ENCODE measurements around the gene GALNT14. TPM values are rescaled to one million over a fixed set of nuclear protein-coding genes. Genes with fewer than 3 reads are reported as not detected.

GALNT14 gene
- total RNA-seq, 4 donors from 2014 or later = 1.00 TPM; not detected in 3

- intact Hi-C loops (cut with DNase I; ENCODE audit: low total_unique reads) = no loop called here
- WGBS, 2 donors (ENCODE audit: low coverage in 1 of 2) = 35 to 42% methylated on average over 2 to 6 of the region's 6 CpGs
- no peak overlapping the region for H3K27ac ChIP-seq
- in situ Hi-C loops (cut with MboI; ENCODE audit: low pct_ligation_motif_present in 1 of 4, low pct_unique_long_range_greater_than_20kb in 1 of 4, low sequenced_read_pairs in 3 of 4) = no loop called here
- H3K9me3 ChIP-seq = peaks cover 0 to 7% of the 10 kb centered on the region in 2 donors
- H3K4me3 ChIP-seq = no peak overlapping the region
- no peaks in the 10 kb centered on the region for H3K36me3 ChIP-seq
- H3K4me1 ChIP-seq = no peaks in the 10 kb centered on the region
- no peak for TF ChIP-seq POLR2AphosphoS5 (IDR thresholded peaks at IDR 0.05)
- no peak for TF ChIP-seq EP300 (IDR thresholded peaks at IDR 0.05; ENCODE audit: low read depth)
- no peak for TF ChIP-seq POLR2A (IDR thresholded peaks at IDR 0.05)
- TF ChIP-seq CTCF (IDR thresholded peaks at IDR 0.05) = no peak
- DNase-seq = no peak
- H3K27me3 ChIP-seq = peaks cover 4% of the 10 kb centered on the region
Observed at GRCh38 chr2:30871980-30872789, 266.1 kb downstream of the GALNT14 start.

- no peaks in the 10 kb centered on the region for H3K36me3 ChIP-seq
- H3K27me3 ChIP-seq = no peaks in the 10 kb centered on the region
- H3K9me3 ChIP-seq = peaks cover 0 to 7% of the 10 kb centered on the region in 2 donors
- no peak overlapping the region for H3K27ac ChIP-seq
- intact Hi-C loops (cut with DNase I; ENCODE audit: low total_unique reads) = no loop called here
- TF ChIP-seq EP300 (IDR thresholded peaks at IDR 0.05; ENCODE audit: low read depth) = no peak
- no peak for TF ChIP-seq CTCF (IDR thresholded peaks at IDR 0.05)
- TF ChIP-seq POLR2AphosphoS5 (IDR thresholded peaks at IDR 0.05) = no peak
- TF ChIP-seq POLR2A (IDR thresholded peaks at IDR 0.05) = no peak
- no peak overlapping the region for H3K4me3 ChIP-seq
- H3K4me1 ChIP-seq = no peaks in the 10 kb centered on the region
- in situ Hi-C loops (cut with MboI; ENCODE audit: low pct_ligation_motif_present in 1 of 4, low pct_unique_long_range_greater_than_20kb in 1 of 4, low sequenced_read_pairs in 3 of 4) = no loop called here
- 72 to 74% methylated on average over 2 to 3 of the region's 3 CpGs for WGBS, 2 donors (ENCODE audit: low coverage in 1 of 2)
- DNase-seq = no peak
Observed at GRCh38 chr2:30871440-30871839, 266.8 kb downstream of the GALNT14 start.

GRCh38 chr2:30869988-30870387 is 268.3 kb downstream of the GALNT14 start:
- WGBS, 2 donors (ENCODE audit: low coverage in 1 of 2) = 86 to 90% methylated on average over 1 of the region's 1 CpG
- no peaks in the 10 kb centered on the region for H3K36me3 ChIP-seq
- no peaks in the 10 kb centered on the region for H3K4me1 ChIP-seq
- no peaks in the 10 kb centered on the region for H3K27me3 ChIP-seq
- intact Hi-C loops (cut with DNase I; ENCODE audit: low total_unique reads) = no loop called here
- peaks cover 0 to 5% of the 10 kb centered on the region in 2 donors for H3K9me3 ChIP-seq
- DNase-seq = no peak
- in situ Hi-C loops (cut with MboI; ENCODE audit: low pct_ligation_motif_present in 1 of 4, low pct_unique_long_range_greater_than_20kb in 1 of 4, low sequenced_read_pairs in 3 of 4) = loop anchor here in 1 of 4 donors (10.0 kb wide), 1 partner anchor 145 kb away; no protein-coding TSS in a partner anchor
- no peak overlapping the region for H3K4me3 ChIP-seq
- TF ChIP-seq EP300 (IDR thresholded peaks at IDR 0.05; ENCODE audit: low read depth) (no peak), POLR2A (IDR thresholded peaks at IDR 0.05) (no peak), CTCF (IDR thresholded peaks at IDR 0.05) (no peak), POLR2AphosphoS5 (IDR thresholded peaks at IDR 0.05) (no peak)
- no peak overlapping the region for H3K27ac ChIP-seq

GRCh38 chr2:30867385-30867784 is 270.9 kb downstream of the GALNT14 start:
- in situ Hi-C loops (cut with MboI; ENCODE audit: low pct_ligation_motif_present in 1 of 4, low pct_unique_long_range_greater_than_20kb in 1 of 4, low sequenced_read_pairs in 3 of 4) = loop anchor here in 1 of 4 donors (10.0 kb wide), 1 partner anchor 143 kb away; no protein-coding TSS in a partner anchor

More at GRCh38 chr2:30867385-30867784, 270.9 kb downstream of the GALNT14 start:
- DNase-seq = no peak
- TF ChIP-seq POLR2AphosphoS5 (IDR thresholded peaks at IDR 0.05) (no peak), POLR2A (IDR thresholded peaks at IDR 0.05) (no peak), EP300 (IDR thresholded peaks at IDR 0.05; ENCODE audit: low read depth) (no peak), CTCF (IDR thresholded peaks at IDR 0.05) (no peak)
- Histone ChIP-seq H3K9me3 (no peaks in the 10 kb centered on the region), H3K36me3 (no peaks in the 10 kb centered on the region), H3K4me3 (no peak overlapping the region), H3K27ac (no peak overlapping the region), H3K4me1 (no peaks in the 10 kb centered on the region), H3K27me3 (no peaks in the 10 kb centered on the region)
- 74 to 82% methylated on average over 4 of the region's 4 CpGs for WGBS, 2 donors (ENCODE audit: low coverage in 1 of 2)
- intact Hi-C loops (cut with DNase I; ENCODE audit: low total_unique reads) = no loop called here

All from transverse colon (tissue), 4 donors.